ENCODE results near the gene KAT5. TPM values are rescaled to one million over a fixed set of nuclear protein-coding genes. Genes with fewer than 3 reads are reported as not detected.
"Not testable (repeated sequence)": the region's sequence is repeated elsewhere in the genome, so short reads cannot be mapped to it uniquely, and the experiment has no call there.

Gene KAT5
- total RNA-seq, 1 donor, result 44.2 TPM

GRCh38 chr11:65727865-65728264, 15.8 kb downstream of the KAT5 start:
- H3K36me3 ChIP-seq (ENCODE audit: insufficient read depth, low read length), result no peaks in the 10 kb centered on the region
- H3K79me2 ChIP-seq (ENCODE audit: insufficient read depth, low read length), result no peaks in the 10 kb centered on the region
- H3K4me1 ChIP-seq (ENCODE audit: insufficient read depth, low read length), result no peaks in the 10 kb centered on the region
- no peaks in the 10 kb centered on the region for H3K9me3 ChIP-seq (ENCODE audit: low read depth, low read length)
- no peak for TF ChIP-seq CTCF (IDR thresholded peaks at IDR 0.05; ENCODE audit: extremely low read depth, low read depth, low read length)
- DNase-seq (ENCODE audit: insufficient read length, low spot score, missing footprints), result no peak
- no peak overlapping the region for H3K27ac ChIP-seq (ENCODE audit: low read depth, low read length)
- no peak overlapping the region for H2AFZ ChIP-seq (ENCODE audit: low read length)
- no peak overlapping the region for H3K4me3 ChIP-seq (ENCODE audit: insufficient read depth, low read length)
- peaks cover 3% of the 10 kb centered on the region for H3K27me3 ChIP-seq (ENCODE audit: insufficient read depth, low read length)
- H3K4me2 ChIP-seq (ENCODE audit: insufficient read depth, low read length), result no peak overlapping the region
- no peaks in the 10 kb centered on the region for H4K20me1 ChIP-seq (ENCODE audit: insufficient read depth, low read length)

DNA sequence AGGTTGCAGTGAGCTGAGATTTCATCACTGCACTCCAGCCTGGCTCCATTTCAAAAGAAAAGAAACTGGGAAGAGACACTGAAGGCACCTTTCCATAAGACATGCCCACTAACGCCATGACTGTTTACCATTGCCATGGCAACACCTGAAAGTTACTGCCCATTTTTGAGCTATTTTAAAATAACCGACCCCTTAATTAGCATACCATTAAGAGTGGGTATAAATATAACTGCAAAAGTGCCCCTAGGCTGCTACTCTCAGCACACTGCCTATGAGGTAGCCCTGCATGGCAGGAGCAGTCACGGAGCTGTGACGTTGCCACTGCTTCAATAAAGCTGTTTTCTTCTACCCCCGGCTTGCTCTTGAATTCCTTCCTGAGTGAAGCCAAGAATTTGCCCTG, 18.4 kb downstream of the KAT5 start:
- Histone ChIP-seq H2AFZ (ENCODE audit: low read length) (no peak overlapping the region), H3K4me3 (ENCODE audit: insufficient read depth, low read length) (no peak overlapping the region), H3K27ac (ENCODE audit: low read depth, low read length) (no peak overlapping the region), H3K36me3 (ENCODE audit: insufficient read depth, low read length) (no peaks in the 10 kb centered on the region), H3K4me2 (ENCODE audit: insufficient read depth, low read length) (no peak overlapping the region), H3K9me3 (ENCODE audit: low read depth, low read length) (no peaks in the 10 kb centered on the region), H4K20me1 (ENCODE audit: insufficient read depth, low read length) (no peaks in the 10 kb centered on the region), H3K27me3 (ENCODE audit: insufficient read depth, low read length) (peaks cover 3% of the 10 kb centered on the region), H3K4me1 (ENCODE audit: insufficient read depth, low read length) (no peaks in the 10 kb centered on the region), H3K79me2 (ENCODE audit: insufficient read depth, low read length) (no peaks in the 10 kb centered on the region)
- TF ChIP-seq CTCF (IDR thresholded peaks at IDR 0.05; ENCODE audit: extremely low read depth, low read depth, low read length), result no peak
- no peak for DNase-seq (ENCODE audit: insufficient read length, low spot score, missing footprints)

DNA sequence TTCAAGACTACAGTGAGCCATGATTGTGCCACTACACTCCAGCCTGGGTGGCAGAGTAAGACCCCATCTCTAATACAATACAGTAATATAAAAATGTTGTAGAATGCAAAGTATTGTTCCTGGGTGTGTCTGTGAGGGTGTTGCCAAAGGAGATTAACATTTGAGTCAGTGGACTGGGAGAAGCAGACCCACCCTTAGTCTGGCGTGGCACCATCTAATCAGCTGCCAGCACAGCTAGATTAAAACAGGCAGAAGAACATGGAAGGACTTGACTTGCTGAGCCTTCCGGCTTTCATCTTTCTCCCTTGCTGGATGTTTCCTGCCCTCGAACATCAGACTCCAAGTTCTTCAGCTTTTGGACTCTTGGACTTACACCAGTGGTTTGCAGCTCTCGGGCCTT, 23.1 kb downstream of the KAT5 start:
- DNase-seq (ENCODE audit: insufficient read length, low spot score, missing footprints); H3K79me2 ChIP-seq (ENCODE audit: insufficient read depth, low read length); H3K9me3 ChIP-seq (ENCODE audit: low read depth, low read length); H3K4me1 ChIP-seq (ENCODE audit: insufficient read depth, low read length); H3K27ac ChIP-seq (ENCODE audit: low read depth, low read length); H4K20me1 ChIP-seq (ENCODE audit: insufficient read depth, low read length); H3K4me2 ChIP-seq (ENCODE audit: insufficient read depth, low read length); H2AFZ ChIP-seq (ENCODE audit: low read length); H3K4me3 ChIP-seq (ENCODE audit: insufficient read depth, low read length); H3K36me3 ChIP-seq (ENCODE audit: insufficient read depth, low read length): not testable (repeated sequence)
- peaks cover 11% of the 10 kb centered on the region for H3K27me3 ChIP-seq (ENCODE audit: insufficient read depth, low read length)

DNA sequence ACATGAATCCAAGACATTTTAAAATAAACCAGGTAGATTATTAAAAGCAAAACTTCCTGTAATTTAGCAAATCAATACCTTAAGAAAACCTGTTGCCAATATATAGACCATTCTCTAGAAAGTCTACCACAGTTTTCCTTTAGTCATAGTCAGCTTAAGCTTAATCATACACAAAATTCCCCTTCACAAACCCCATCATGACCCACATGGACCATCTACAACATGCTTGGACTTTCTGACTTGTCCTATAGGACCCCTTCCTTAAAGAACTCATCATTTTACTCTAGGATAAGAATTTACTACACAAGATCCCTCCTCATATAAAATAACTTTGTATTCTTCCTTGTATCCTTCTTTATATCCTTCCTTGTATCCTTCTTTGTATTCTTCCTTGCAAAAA, 24.8 kb downstream of the KAT5 start:
- Histone ChIP-seq H2AFZ (ENCODE audit: low read length) (no peak overlapping the region), H3K4me2 (ENCODE audit: insufficient read depth, low read length) (no peak overlapping the region), H3K4me1 (ENCODE audit: insufficient read depth, low read length) (no peaks in the 10 kb centered on the region), H3K9me3 (ENCODE audit: low read depth, low read length) (no peaks in the 10 kb centered on the region), H3K79me2 (ENCODE audit: insufficient read depth, low read length) (no peaks in the 10 kb centered on the region), H3K27ac (ENCODE audit: low read depth, low read length) (no peak overlapping the region), H3K27me3 (ENCODE audit: insufficient read depth, low read length) (peaks cover 11% of the 10 kb centered on the region), H3K4me3 (ENCODE audit: insufficient read depth, low read length) (no peak overlapping the region), H3K36me3 (ENCODE audit: insufficient read depth, low read length) (no peaks in the 10 kb centered on the region), H4K20me1 (ENCODE audit: insufficient read depth, low read length) (no peaks in the 10 kb centered on the region)
- no peak for TF ChIP-seq CTCF (IDR thresholded peaks at IDR 0.05; ENCODE audit: extremely low read depth, low read depth, low read length)
- no peak for DNase-seq (ENCODE audit: insufficient read length, low spot score, missing footprints)
